ENCODE measurements around the gene GALNTL6.
"Not testable (repeated sequence)": the region's sequence is repeated elsewhere in the genome, so short reads cannot be mapped to it uniquely, and the experiment has no call there.

The GALNTL6 gene

DNA sequence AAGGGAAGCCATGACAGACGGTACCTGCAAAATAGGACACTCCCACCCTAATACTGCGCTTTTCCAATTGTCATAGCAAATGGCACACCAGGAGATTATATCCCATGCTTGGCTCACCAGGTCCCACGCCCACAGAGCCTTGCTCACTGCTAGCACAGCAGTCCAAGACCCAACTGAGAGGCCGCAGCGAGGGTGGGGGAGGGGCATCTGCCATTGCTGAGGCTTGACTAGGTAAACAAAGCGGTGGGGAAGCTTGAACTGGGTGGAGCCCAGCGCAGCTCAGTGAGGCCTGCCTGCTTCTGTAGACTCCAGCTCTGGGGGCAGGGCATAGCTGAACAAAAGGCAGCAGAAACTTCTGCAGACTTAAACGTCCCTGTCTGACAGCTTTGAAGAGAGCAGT, 1099.3 kb downstream of the GALNTL6 start:
- not testable (repeated sequence) for DNase-seq (ENCODE audit: low read depth in 1 of 2, low spot score in 1 of 2)

DNA sequence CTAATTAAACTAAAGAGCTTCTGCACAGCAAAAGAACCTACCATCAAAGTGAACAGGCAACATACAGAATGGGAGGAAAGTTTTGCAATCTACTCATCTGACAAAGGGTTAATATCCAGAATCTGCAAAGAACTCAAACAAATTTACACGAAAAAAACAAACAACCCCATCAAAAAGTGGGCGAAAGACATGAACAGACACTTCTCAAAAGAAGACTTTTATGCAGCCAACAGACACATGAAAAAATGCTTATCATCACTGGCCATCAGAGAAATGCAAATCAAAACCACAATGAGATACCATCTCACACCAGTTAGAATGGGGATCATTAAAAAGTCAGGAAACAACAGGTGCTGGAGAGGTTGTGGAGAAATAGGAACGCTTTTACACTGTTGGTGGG, 1104.2 kb downstream of the GALNTL6 start:
- DNase-seq (ENCODE audit: low read depth in 1 of 2, low spot score in 1 of 2), result not testable (repeated sequence)

GRCh38 chr4:172919269-172919668, 1106.1 kb downstream of the GALNTL6 start:
- no peak for DNase-seq (ENCODE audit: low read depth in 1 of 2, low spot score in 1 of 2)

GRCh38 chr4:172927096-172927814, 1114.1 kb downstream of the GALNTL6 start:
- no peak for DNase-seq (ENCODE audit: low read depth in 1 of 2, low spot score in 1 of 2)

DNA sequence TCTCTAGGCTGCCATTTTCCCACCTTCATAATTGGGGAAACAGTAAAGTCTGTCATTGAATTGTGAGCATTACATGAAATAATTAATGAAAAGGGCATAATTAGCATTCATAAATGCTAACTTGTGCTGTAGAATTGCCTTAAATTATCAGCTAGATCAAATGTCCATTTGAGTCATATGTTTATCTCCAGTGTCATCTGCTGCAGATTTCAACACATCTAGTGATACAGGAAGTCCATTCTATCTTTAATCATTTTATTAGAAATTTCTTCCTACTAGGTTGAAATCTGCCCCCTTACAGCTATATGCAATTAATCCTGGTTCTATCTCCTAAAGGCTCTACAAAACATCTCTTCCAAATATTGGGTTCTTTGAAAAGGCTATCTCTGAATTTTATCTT, 1115.1 kb downstream of the GALNTL6 start:
- DNase-seq (ENCODE audit: low read depth in 1 of 2, low spot score in 1 of 2), result no peak

- no peak for DNase-seq (ENCODE audit: low read depth in 1 of 2, low spot score in 1 of 2)
Measured at GRCh38 chr4:172938072-172938829, 1125.0 kb downstream of the GALNTL6 start.

DNA sequence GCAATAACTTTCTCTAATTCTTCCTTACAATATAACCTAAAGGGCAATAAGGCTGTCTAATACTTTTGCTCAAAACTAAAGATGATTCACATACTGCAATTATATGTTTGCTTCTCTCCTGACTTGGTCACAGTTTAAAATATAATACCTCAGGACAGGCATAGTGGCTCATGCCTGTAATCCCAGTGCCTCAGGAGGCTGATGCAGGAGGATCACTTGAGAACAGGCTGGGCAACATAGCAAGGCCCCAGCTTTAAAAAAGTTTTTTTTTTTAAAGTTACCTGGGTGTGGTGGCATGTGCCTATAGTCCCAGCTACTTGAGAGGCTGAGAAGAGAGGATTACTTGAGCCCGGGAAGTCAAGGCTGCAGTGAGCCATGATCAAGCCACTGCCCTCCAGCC, 1125.7 kb downstream of the GALNTL6 start:
- DNase-seq (ENCODE audit: low read depth in 1 of 2, low spot score in 1 of 2), result no peak

GRCh38 chr4:172942840-172943239, 1129.6 kb downstream of the GALNTL6 start:
- no peak for DNase-seq (ENCODE audit: low read depth in 1 of 2, low spot score in 1 of 2)

- no peak for DNase-seq (ENCODE audit: low read depth in 1 of 2, low spot score in 1 of 2)
Measured at GRCh38 chr4:172945611-172946010, 1132.4 kb downstream of the GALNTL6 start.

DNA sequence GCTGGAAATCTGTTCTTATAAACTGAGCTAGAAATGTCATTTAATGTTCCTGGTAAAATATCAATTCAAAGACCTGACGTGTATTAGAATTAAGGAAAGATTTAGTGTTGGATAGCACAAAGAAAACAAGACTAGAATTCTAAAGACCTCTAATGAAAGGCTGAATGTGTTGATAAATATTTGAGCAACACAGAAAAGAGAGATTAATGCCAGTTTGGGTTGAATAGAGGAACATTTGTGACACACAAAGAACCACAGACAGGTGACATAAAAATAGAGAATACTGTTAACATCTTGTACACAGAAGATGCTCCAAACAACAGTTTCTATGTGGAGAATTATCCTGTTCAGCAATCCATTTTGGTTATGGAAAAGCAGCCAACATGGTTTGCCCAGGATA, 1133.3 kb downstream of the GALNTL6 start:
- DNase-seq (ENCODE audit: low read depth in 1 of 2, low spot score in 1 of 2), result no peak

GRCh38 chr4:172947594-172947993, 1134.4 kb downstream of the GALNTL6 start:
- DNase-seq (ENCODE audit: low read depth in 1 of 2, low spot score in 1 of 2), result no peak

DNA sequence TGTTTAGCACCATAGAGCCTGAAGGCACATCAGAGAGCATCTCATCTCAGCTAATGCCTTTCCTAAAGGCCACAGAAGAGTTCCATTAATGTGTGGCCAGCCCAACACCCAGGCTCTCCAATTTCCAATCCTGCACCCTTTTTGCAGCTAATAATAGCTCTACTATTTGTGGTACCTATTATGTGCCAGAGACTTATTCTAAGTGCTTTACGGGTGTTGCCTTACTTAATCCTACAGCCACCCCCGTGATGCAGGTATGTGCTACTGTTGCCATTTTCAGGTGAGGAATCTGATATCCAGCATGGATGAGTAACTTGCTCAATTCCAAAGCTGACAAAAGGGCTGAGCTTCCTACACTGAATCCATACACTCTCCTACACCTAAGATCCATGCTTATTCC, 1137.8 kb downstream of the GALNTL6 start:
- no peak for DNase-seq (ENCODE audit: low read depth in 1 of 2, low spot score in 1 of 2)

DNA sequence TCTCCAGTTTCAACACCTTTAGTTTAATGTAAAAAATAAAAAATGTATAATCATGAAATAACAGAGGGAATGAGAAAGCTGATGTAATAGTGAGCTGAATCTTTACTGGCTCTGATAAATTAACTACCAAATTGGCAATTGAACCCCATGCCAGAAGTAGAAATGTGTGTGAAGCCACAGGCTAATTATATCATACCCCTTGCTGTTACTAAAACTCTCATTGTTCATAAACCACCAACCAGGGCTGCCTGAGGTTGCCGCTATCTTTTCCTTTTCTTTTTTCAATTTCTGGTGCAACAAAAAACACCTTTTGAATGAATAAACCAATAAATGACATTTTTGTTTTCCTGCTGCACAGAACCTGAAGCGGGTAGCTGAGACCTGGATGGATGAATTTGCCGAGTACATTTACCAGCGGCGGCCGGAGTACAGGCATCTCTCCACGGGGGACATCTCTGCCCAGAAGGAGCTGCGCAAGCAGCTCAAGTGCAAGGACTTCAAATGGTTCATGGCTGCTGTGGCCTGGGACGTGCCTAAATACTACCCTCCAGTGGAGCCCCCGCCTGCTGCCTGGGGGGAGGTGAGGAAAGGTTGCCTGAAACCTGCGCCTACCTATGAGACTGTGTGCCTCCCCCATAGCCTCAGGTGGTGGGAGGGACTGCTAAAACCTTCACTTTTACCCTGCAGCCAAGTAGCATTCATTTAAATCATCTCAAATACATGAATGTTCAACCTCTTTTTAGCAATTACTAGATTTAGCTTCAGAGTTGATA, 1138.7 kb downstream of the GALNTL6 start:
- no peak for DNase-seq (ENCODE audit: low read depth in 1 of 2, low spot score in 1 of 2)

GRCh38 chr4:172953896-172954568, 1140.8 kb downstream of the GALNTL6 start:
- no peak for DNase-seq (ENCODE audit: low read depth in 1 of 2, low spot score in 1 of 2)

DNA sequence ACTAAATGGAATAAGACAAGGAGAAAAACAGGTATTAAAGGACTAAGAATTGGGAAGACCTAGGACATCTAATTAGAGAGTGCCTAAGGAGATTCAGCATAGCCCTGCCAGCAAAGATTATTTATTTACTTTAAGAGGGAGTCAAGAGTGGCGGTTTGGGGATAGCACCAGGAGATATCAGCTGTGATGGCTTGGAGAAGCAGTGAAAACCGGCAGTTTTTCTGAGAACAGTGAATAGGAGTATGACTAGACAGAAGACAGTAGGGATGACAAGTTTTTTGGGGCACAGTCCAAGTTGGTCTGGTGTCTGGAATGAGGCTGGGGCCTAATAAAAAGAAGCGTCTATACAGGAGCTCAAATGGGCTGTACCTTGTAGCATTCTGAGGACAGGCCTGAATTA, 1143.1 kb downstream of the GALNTL6 start:
- DNase-seq (ENCODE audit: low read depth in 1 of 2, low spot score in 1 of 2), result not testable (repeated sequence)

- no peak for DNase-seq (ENCODE audit: low read depth in 1 of 2, low spot score in 1 of 2)
Measured at GRCh38 chr4:172957216-172957615, 1144.0 kb downstream of the GALNTL6 start.

DNA sequence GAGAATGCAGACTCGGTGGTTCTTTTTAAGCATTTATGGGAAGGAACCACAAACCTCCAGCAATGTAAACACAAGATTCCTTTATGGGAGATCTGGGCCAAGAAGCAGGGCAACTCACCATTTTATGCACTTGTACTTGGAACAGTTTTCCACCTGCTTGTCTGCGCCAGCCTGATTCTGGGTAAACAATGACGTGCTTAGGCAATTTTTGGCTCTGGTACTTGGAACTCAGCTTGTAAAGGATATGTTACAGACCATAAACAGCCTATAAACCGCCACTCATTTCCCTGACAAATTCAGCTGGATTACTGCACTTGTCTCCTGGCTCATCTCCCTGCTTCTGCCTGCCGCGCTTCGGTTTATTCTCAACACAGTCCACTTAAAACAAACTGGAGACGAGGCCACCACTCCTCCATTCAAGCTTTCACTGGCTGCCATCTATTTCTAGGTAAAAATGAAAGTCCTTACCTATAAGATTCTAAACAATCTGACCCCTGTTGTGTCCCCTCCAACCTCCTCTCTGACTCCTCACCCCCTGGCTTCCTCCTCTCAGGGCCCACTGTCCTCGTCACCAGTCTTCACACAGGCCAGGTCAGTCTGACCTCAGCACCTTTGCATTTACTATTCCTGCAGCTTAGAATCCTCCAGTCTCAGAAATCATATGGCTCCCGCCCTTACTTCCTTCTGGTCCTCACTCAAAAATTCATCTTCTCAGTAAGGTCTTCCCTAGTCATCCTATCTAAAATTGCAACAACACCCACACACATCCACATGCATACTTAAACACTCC, 1149.6 kb downstream of the GALNTL6 start:
- DNase-seq (ENCODE audit: low read depth in 1 of 2, low spot score in 1 of 2), result no peak

DNA sequence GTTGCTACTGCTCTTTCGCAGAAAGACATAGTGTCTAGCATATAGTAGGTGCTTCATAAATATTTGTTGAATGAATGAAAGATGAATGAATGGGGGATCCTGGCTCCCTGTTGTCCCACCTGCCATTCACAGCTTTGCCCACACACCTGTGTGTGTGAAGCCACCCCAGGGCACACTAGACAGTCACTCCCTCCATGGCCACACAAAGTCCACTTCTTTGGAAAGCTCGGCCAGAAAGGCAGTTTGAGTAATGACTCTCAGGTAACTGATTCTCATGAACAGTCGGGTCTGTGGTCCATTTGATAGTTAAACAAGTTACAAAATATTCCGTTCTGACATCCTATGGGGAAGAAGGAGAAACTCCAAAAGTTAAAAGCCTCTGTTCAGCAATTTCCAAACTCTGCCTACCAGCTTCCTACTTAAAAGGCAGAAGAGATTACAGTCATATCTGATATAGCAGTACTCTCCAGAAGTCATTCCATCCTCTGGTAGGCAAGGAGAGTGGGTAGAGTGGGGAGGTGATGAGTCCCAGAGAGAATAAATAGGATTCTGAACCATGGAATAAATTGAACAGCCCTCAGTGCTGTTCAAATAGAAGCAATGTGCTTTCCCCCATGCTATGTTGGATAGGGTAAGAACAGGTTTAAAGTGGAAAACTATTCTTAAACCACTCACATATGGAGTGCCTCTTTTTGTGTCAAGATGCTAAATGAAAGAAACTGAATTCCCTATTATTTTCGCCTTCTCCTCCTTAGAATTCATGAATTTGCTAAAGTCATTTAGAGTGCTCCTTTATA, 1150.5 kb downstream of the GALNTL6 start:
- no peak for DNase-seq (ENCODE audit: low read depth in 1 of 2, low spot score in 1 of 2)

DNA sequence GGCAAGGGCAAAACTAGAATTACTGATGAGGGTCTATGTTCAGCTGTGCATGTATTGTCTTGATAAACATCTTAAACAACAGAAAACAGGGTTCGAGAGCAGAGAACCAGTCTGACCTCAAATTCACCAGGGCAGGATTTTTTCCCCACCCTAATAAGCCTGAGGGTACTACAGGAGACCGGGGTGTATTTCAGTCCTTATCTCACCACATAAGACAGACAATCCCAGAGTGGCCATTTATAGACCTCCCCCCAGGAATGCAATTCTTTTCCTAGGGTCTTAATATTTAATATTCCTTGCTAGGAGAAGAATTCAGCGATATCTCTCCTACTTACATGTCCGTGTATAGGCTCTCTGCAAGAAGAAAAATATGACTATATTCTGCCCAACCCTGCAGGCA, 1157.0 kb downstream of the GALNTL6 start:
- DNase-seq (ENCODE audit: low read depth in 1 of 2, low spot score in 1 of 2), result not testable (repeated sequence)

- DNase-seq (ENCODE audit: low read depth in 1 of 2, low spot score in 1 of 2), result no peak
Measured at GRCh38 chr4:172974586-172974985, 1161.4 kb downstream of the GALNTL6 start.
